Fibroblast of skin of scalp (primary cell): ENCODE measurements around the gene TRAK1.
A peak's percentile ranks its signal among the peaks of the same experiment; 100 is the strongest.

Experiments
- DNase-seq: peaks from one replicate; pipeline ENCODE4 v3.0.0-alpha.2; 2013

The TRAK1 gene

DNA sequence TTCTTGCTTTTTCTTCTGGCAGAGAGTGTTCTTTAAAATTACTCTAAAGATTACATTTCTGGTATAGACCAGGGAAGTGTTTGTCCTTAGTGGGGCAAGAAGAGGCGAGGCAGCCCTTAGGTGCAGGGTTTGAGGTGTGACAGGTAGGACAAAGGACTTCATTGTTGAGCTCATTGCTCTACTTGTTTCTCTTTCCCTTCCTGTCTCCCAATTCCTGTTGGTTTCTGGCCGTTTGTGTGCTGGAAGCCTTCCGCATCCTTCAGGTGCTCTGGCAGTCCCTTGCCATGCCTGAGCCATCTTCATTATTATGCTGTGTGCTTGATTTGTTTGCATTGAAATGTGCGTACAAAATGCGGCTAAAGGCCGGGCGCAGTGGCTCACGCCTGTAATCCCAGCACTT, 89.7 kb downstream of the TRAK1 start:
- DNase-seq, result no peak

DNA sequence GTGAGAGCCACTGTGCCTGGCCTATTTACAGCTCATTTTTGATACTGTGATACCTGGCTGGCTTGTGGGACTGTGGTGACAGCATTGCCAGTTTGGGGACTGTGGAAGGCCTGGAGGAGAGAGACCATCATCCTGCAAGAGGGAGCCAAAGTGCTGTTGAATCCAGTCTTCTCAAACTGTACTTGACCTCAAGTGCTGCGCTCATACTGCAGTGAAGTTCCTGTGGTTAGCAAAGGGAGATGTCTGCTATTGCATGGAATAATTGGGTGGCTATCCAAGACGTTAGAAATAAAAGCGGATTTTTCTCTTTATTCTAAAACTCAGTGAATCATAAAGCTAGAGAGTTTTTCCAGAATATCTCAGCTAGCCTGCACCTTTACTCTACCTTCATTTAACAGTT, 91.4 kb downstream of the TRAK1 start:
- DNase-seq, result peak; percentile 54

DNA sequence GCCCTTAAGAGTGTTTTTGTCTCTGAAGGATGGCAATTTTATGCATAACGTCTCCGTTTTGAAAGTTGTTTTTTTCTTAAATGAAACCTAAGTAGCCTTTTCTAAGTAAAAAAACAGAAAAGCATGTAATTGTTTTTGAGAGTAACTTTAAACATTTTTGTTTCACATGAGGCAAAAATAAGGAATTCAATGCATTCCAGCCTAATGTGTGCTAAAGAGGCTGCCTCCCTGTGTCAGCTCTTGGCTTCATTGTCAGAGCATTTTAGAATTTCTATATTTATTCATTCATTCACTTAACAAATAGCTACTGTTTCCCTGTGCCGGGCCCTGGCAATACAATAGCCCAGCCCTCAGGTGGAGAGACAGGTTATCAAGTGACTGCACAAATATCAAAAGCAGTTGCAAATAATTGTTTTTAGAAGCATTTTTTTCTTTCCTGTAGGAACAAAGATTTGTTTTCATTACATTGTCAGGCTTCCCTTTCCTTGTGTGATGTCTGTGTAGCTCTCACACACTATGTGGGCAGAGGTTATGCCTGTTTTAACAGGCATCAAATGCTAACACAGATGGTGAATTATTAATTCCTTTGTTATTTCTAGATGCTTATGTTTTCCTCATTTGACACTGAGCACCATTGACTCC, 93.0 kb downstream of the TRAK1 start:
- DNase-seq, result peak; percentile 31

DNA sequence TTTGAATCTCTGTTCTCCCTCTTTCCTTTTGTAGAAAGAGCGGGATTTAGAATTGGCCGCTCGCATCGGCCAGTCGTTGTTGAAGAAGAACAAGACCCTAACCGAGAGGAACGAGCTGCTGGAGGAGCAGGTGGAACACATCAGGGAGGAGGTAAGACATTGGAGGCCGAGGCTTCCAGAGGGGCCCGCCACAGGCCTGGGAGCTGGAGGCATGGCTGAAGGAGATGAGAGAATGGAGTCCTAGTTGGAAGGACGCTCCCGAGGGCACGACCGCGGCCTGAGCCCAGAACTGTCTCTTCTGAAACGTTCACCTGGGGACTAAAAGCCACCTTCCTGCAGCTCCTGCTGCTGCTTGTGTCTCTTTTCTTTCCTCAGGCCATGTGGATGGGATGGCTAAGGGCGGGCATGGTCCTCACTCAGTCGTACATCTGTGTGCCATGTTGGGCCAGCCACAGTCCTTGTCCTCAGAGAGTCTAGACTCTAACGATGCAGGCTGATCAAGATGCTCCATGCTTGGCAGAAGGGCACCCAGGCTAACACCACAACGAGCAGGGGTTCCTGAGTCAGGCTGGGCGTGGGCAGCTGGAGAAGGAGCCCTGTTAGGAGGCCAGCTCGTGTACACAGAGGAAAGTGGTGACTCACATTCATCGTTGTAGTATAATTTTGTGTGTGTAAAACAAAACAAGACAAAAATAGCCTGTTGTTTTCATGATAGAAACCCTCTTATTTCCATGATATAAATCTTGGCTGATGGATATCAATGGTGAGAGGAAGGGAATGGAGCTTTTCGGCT, 93.7 kb downstream of the TRAK1 start:
- DNase-seq, result no peak

DNA sequence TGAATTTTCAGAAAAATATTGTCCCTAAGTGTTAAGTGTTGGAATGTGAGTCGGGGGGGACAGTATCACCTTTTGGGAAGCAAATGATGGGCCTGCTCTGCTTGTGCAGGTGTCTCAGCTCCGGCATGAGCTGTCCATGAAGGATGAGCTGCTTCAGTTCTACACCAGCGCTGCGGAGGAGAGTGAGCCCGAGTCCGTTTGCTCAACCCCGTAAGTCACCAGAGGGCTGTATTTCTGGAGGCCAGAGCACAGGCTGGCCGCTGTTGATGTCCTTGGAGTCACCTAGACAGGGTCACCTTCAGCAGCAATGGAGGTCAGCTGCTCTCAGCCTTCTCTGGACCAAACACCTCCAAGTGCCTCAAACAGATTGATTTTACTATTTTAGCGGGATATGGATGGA, 96.8 kb downstream of the TRAK1 start:
- no peak for DNase-seq

DNA sequence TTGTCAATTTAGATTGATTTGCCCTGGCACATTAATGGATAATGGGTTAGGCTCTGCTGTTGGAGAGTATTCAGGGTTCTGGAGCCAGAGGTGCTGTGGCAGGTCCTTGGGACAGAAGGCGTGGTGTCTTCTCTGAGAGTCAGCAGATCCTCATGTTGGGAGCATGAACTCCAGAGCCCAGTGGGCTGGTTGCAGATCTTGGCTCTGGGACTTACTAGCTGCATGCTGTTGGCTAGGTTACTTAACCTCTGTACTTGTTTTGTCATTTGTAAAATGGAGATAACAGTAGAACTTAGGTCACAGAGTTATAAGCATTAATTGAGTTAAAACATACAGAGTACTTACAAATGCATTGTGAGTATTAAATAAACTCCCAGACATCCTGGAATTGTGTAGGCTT, 97.2 kb downstream of the TRAK1 start:
- no peak for DNase-seq

DNA sequence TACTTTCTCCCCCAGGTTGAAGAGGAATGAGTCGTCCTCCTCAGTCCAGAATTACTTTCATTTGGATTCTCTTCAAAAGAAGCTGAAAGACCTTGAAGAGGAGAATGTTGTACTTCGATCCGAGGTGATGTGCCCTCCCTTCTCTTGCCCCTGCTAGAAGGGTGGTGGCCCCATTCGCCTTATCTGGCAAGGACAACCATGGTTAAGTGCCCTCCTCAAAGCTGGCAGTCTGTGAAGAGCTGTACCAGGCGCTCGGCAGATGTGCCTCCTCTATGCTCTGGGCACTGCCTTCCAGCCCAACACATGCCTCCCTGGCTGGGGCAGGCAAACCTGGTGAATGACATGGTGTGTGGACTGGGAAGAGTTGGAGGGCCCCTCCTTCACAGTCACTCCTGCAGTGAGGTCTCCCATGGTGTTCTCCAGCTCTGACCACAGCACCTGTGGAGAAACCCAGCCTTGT, 97.9 kb downstream of the TRAK1 start:
- DNase-seq, result no peak

DNA sequence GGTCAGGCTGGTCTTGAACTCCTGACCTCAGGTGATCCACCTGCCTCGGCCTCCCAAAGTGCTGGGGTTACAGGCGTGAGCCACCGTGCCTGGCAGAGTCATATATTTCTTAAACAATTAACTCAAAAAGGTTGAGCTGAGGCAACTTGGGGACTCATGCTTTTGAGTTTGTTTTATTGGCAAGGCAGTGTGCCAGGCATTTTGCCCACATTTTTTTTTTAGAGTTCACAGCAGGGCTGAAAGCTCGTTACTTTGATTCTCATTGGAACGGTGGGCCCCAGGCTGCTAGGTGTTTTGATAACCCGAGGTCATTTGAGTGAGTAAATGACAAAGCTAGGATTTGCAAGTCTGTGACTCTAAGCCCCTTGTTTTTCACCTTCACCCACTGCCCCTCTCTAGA, 98.6 kb downstream of the TRAK1 start:
- no peak for DNase-seq

DNA sequence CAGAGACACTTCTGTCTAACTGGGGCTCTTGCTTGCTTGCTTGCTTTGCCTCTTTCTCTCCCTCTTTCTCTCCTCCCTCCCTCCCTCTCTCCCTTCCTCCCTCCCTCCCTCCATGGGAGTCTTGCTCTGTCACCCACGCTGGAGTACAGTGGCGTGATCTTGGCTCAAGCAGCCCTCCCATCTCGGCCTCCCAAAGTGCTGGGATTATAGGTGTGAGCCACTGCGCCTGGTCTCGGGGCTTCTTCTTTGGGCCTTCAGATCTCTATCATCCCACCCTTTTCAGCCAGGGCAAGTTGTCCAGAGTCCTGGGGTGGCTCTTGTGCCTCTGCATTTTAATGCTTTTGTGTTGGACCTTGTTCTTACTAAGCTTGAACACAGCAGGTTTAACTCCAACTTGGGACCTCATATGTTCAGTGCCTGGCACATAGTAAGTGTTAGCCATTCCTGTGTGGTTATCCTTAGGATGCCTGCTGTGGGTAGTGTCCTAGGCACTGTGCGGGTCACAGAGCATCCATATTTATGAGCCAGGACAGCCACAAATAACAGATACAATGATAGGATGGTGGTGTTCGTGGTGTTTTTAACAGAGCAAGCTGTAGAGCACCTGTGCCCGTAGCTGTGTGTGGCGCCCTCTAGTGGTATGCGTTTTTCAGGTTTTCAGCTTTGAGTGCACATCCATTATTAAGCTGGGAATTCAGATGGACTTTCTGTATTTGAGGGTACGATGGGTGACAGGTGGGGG, 99.7 kb downstream of the TRAK1 start:
- DNase-seq, result peak; percentile 58

DNA sequence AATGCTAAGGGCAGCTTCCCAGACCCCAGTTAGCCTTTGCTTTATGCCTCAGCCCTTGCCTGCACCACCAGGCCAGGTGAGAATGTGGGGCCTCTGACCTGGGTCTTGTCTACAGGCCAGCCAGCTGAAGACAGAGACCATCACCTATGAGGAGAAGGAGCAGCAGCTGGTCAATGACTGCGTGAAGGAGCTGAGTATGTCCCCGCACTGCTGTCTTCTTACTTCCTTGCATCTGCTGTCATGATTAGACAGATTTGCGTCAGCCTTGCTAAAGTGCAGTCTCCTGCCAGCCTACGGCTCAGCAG, 100.2 kb downstream of the TRAK1 start:
- DNase-seq, result no peak

DNA sequence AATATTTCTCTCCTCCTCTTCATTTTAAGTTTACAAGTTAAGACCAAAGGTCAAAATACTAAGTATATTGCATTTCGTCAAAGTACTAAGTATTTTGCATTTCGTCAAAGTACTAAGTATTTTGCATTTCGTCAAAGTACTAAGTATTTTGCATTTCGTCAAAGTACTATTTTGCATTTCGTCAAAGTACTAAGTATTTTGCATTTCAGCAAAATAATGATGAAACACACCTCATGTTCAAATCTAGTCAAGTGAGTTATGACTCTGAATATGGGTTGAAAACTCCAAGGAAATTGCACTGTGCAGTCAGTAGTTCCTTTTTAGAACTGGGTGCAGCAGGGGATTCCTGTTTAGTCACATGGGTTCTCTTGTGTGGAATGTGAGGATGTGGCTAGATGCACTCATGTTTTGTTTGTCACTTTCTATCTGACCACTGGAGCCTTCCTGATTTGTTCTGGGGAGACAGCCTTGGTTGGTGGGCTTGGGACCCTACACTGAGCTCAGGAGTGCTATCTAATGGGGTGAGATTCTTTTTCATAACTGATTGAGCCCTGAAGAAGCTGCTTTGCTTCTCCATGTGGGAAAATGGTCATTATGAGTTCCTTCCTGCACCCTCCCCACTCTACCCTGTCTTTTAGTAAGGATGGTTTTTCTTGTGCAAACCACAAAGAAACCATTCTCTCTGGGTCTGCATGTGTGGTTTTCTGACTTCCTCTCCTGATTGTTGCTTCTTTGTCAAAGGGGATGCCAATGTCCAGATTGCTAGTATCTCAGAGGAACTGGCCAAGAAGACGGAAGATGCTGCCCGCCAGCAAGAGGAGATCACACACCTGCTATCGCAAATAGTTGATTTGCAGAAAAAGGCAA, 101.4 kb downstream of the TRAK1 start:
- peak; percentile 30 for DNase-seq

DNA sequence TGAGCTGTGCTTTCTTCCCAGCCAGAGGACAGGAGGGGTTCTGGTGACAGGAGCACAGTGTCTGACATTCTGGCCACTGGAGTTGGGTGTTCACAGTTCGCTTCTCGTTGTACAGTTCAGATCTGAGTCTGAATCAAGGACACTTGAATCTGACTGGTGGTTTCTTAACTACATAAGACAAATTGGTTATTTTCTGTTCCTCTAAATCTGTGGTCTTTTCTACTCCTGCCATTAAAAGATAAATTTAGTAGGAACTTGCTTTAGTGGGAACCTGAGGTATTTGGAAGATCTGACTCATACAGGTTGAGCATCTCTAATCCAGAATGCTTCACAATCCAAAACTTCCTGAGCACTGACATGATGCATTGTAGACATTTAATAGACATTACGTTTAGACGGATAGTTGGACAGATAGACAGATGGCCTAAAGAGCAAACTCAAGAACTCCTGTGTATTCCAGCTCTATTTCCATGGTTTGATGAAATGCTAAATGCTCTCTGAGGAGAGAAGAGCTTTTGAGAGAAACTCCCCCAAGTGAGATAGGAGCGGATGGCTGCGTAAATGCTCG, 103.9 kb downstream of the TRAK1 start:
- DNase-seq, result no peak

DNA sequence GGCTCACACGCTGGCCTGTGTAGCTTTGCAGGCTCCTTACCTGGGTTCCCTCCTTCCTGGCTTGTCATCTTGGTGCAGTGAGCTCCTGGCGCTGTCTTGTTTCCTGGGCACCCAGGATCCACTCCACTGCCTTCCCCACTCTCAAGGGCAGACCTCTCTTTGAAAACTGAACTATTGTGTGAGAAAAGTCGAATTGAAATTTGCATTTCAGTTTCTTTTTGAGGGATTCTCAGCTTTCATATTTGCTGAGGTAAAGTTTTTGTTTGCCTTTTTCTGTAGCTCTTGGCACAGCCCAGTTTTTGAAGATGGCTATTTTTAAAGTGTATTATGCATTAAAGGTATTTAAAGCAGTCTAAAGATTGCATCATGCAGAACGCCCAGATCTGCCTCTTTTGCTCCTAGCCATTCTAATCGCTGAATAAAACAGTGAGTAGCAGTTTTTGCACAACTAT, 104.7 kb downstream of the TRAK1 start:
- peak; percentile 29 for DNase-seq

DNA sequence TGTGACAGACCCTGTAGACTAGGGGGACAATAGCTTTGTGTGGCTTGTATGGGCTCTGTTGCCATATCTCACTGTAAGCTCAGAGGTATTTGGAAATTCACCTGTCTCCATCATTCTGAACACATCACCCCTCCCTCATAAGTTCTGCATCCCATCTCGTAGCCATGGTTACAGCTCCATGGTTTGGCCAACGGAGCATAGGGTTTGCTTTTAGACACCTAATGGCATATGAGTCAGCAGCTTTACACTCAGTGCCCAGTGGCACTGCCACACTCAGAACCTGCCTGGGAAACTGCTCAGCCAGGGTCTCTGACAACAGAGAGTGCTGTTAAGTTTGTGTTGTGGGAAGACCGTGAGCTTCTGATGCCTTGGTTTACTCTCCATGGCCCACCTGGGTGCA, 107.6 kb downstream of the TRAK1 start:
- no peak for DNase-seq

DNA sequence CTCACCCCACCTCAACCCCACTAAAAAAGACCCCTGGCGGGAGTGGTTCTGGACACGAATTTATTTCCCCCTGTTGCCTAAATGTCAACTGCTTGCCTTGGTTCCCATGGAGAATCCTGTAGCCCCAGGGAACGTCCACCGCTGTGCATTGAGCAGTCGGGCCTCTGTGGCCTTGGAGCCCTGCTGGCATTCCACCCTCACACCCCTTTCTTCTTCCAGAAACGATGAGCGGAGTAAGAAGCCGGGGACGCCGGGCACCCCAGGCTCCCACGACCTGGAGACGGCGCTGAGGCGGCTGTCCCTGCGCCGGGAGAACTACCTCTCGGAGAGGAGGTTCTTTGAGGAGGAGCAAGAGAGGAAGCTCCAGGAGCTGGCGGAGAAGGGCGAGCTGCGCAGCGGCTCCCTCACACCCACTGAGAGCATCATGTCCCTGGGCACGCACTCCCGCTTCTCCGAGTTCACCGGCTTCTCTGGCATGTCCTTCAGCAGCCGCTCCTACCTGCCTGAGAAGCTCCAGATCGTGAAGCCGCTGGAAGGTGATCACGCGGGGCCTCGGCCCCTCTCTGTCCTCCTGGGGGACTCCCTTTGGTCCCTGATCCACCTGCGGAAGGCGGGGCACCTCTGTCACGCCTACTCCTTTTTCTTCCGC, 111.2 kb downstream of the TRAK1 start:
- no peak for DNase-seq

DNA sequence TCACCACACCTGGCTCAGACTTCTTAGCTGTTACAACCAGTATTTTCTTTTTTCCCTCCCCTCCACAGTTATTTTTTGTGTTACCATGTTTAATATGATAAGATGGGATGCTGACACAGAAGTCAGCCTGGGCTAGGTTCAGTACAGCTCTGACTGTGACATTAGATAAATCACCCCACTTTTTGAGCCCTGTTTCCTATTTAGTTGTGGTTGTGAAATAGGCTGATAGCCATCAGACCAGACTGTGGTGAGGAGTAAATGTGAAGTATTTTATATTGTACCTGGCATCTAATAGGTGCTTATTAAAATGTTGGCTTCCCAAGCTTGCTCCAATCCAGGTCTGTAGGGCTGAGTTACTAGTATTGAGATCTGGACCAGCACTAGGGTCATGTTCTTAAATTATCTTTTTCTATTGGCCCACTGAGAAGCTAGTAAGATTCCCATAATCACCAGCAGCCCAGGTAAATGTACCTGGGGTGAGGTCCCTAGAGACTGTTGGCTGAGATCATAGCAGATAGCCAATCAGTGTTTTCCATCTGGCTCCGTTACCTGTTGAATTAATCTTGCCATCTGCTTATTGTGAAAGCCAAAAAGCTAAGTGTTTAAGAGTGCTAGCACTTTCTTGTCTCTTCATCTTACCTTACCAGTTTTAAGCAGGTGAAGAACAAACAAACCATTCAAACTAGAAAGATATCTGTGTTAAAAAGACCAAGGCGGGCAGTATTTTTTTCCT, 113.9 kb downstream of the TRAK1 start:
- DNase-seq, result no peak

DNA sequence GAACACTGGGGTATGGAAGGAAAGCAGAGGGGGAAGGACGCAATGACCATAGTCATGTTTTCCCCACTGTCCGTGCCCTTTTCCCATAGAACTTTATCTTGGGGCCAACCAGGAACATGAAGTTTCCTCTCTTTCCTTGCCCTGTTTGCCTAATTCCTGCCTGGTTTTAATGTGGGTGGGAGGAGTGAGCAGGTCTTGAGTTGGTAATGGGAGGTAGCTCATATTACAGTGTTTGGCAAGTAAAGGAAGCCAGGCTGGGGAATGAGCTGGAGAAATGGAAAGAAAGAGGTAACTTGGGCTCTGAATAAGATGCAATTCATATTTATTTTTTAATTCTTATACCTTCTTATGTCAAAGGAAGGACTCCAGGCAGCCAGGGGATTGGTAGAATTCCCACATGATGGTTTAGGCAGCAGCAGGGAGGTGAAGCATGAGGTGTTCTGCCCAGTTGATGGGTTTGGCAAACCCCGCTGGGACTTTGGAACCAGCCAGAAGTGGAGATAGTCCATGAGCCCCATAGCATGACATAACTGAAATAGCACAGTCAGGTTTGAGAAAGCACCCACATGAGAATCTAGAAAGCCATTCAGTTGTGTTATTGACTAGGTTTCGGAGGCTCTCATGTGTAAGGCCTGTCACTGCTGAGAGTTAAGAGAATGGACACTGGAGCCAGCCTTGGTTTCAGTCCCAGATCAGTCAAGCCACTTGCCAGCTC, 114.8 kb downstream of the TRAK1 start:
- no peak for DNase-seq

DNA sequence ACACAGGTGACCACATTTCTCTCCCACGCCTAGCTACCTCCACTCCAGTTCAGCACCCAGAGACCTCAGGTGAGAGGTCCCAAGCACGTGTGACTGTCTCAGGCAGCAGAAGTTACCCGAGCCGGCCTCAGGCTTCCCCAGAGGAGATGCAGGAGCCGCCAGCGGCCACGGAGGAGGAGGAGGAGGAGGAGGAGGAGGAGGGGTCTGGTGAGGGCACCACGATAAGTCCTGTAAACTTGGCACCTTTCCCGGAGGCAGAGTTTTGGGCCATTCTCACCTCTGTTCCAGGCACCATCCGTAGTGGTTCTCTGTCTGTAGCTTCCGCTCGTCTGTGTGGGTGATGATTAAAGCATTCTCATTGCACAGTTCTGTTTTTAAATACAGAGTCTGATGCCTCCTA, 118.8 kb downstream of the TRAK1 start:
- DNase-seq, result no peak

DNA sequence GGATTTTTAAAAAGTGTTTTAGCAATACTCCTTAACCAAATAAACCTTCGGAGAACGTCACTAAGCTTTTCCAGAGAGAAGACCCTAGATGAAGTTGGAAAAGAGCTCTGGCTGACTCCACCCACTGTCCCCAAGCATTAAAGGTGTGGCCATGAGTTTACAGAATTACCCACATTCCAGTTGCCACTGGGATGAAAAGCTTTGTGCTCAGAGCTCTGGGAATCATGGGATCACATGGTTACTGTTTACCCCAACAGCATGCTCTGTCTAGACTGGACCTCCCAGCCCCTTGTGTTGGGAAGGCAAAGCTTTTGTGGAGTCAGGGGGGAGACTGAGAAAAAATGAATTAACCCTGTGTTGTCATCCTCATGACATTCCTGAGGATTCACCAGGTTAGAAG, 119.6 kb downstream of the TRAK1 start:
- no peak for DNase-seq

DNA sequence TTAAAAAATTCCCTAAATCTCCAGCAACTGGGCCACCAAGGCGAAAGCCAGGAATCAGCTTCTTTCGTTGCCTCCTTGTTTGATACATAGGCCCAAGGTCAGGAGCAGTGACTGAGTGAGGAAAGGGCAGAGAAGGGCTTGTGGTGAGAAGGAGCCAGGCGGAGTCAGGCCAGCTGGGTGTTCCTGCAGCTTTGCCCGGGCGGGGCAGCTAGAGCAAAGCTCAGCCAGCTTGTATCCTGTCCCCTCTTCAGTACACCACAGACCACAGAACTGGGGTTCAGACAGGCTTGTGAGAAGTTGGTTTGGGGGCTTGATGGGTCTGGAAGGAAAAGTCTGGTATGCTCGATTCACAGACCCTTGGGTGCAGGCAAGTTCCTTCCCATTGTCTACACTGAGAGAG, 122.3 kb downstream of the TRAK1 start:
- DNase-seq, result no peak
